Psoas muscle (tissue), 8 donors: ENCODE measurements around the gene STAB2. TPM values are rescaled to one million over a fixed set of nuclear protein-coding genes. Genes with fewer than 3 reads are reported as not detected.

Experiments used
- ATAC-seq, 4 donors: fragments of 200-7000 bp; cut with Tn5 transposase; one replicate each; pipeline ENCODE4 v1.9.1; 2020; ENCODE audit warnings: moderate library complexity in 3 of 4, mild to moderate bottlenecking in 2 of 4
- DNase-seq, 2 donors: peaks; one replicate each; pipeline ENCODE4 v3.0.0-alpha.2; 2020
- H3K27ac ChIP-seq: fragments of 200-600 bp; one replicate; pipeline ENCODE4 v1.8.0; 2022
- H3K27me3 ChIP-seq, 3 donors: fragments of 200-600 bp in 1 of 3; one replicate each; pipeline versions ENCODE4 v1.6.1 to v1.8.0; 2013 to 2022; ENCODE audit warnings: low read length in 2 of 3, mild to moderate bottlenecking in 2 of 3, moderate library complexity in 1 of 3; ENCODE audit not compliant: insufficient read depth in 3 of 3
- H3K36me3 ChIP-seq, 2 donors: fragments of 200-600 bp in 1 of 2; one replicate each; pipeline versions ENCODE4 v1.6.1 to v1.8.0; 2013 to 2022; ENCODE audit warnings: low read depth in 1 of 2, mild to moderate bottlenecking in 1 of 2, moderate library complexity in 1 of 2; ENCODE audit not compliant: insufficient read depth in 1 of 2
- H3K4me1 ChIP-seq: fragments of 200-600 bp; one replicate; pipeline ENCODE4 v1.8.0; 2022
- H3K4me3 ChIP-seq: fragments of 200-600 bp; one replicate; pipeline ENCODE4 v1.8.0; 2022; ENCODE audit warnings: mild to moderate bottlenecking
- H3K9me3 ChIP-seq: fragments of 200-600 bp; one replicate; pipeline ENCODE4 v1.8.0; 2022
- CTCF ChIP-seq: fragments of 200-600 bp; IDR thresholded peaks from one replicate; pipeline ENCODE4 v1.8.0; 2022; ENCODE audit warnings: antibody characterized with exemption
- WGBS, 3 donors: extraction: QIAGEN DNeasy Blood & Tissue Kit; methylation state at CpG; one replicate each; pipeline versions ENCODE4 v1.1.6 to v1.1.7; 2013; 5-methylcytosine and 5-hydroxymethylcytosine counted together
- intact Hi-C, 2 donors: fragments of 100-400 bp; cut with DNase I; formaldehyde crosslinking; loops; one replicate each; pipeline versions ENCODE4 v1.11.0 to v1.14.2; 2022
- polyA plus RNA-seq, 3 donors: library from polyadenylated mRNA; stranded (reverse); fragments of 200-250 nt; gene quantifications; one replicate each; pipeline ENCODE4 v1.2.3, GENCODE V29; 2013
- total RNA-seq, 4 donors: library from RNA; stranded (reverse); fragmentation: NEBNext Ultra II Directional in 2 of 4; extraction: Animal tissue kit (Norgen Biotek cat#: 25700) in 2 of 4; gene quantifications; one replicate each; pipeline versions ENCODE4 v1.2.1 to v1.2.4, GENCODE V29; 2021 to 2023
- donor health status: healthy with polysubstance abuse.
- donor health status: DM: no; HTN: no; CAD: no; lungs with moderate emphysema.
- donor health status: Bipolar disorder and iron deficiency.
- donor health status: healthy.
- donor health status: DM: yes; HTN: yes; CAD: no.
- donor health status: DM: no; HTN: no; CAD: no.
- donor health status: DM: no; HTN: no; CAD: no.
- donor health status: DM: yes; HTN: yes; CAD: no.

STAB2 gene
- total and polyA plus RNA-seq, 7 donors: under 0.01 to 0.32 (median 0.06) TPM; not detected in 2

GRCh38 chr12:103556890-103557627 is 30.0 kb upstream of the STAB2 start:
- peak in 1 of 4 donors; percentile 46 for ATAC-seq
- intact Hi-C loops: no loop called here

GRCh38 chr12:103557628-103558010 is 29.5 kb upstream of the STAB2 start:
- H3K36me3 ChIP-seq: no peaks in the 10 kb centered on the region
- DNase-seq (no peak), ATAC-seq (no peak)
- TF ChIP-seq CTCF: no peak
- no peak overlapping the region for H3K4me3 ChIP-seq
- intact Hi-C loops: no loop called here
- H3K4me1 ChIP-seq: no peaks in the 10 kb centered on the region
- peaks cover 0 to 2% (median 0%) of the 10 kb centered on the region in 3 donors for H3K27me3 ChIP-seq
- H3K9me3 ChIP-seq: no peaks in the 10 kb centered on the region
- H3K27ac ChIP-seq: no peak overlapping the region
- 69 to 77% (median 70%) methylated on average over 2 of the region's 2 CpGs for WGBS, 3 donors

More at GRCh38 chr12:103556890-103557627, 30.0 kb upstream of the STAB2 start:
- TF ChIP-seq CTCF: no peak
- H3K27me3 ChIP-seq: peaks cover 0 to 2% (median 0%) of the 10 kb centered on the region in 3 donors
- H3K4me1 ChIP-seq: no peaks in the 10 kb centered on the region
- WGBS, 3 donors: 32 to 53% (median 40%) methylated on average over 3 of the region's 3 CpGs
- no peaks in the 10 kb centered on the region for H3K36me3 ChIP-seq
- no peak overlapping the region for H3K27ac ChIP-seq
- H3K4me3 ChIP-seq: no peak overlapping the region
- no peak for DNase-seq
- H3K9me3 ChIP-seq: no peaks in the 10 kb centered on the region

- DNase-seq (no peak), ATAC-seq (no peak)
- TF ChIP-seq CTCF: no peak
- Histone ChIP-seq H3K9me3 (no peaks in the 10 kb centered on the region), H3K4me3 (no peak overlapping the region), H3K36me3 (no peaks in the 10 kb centered on the region), H3K4me1 (no peaks in the 10 kb centered on the region), H3K27ac (no peak overlapping the region), H3K27me3 (peaks cover 0 to 2% (median 0%) of the 10 kb centered on the region in 3 donors)
- intact Hi-C loops: no loop called here
- WGBS, 3 donors: 64 to 76% (median 69%) methylated on average over 1 of the region's 1 CpG
These were observed 28.2 kb upstream of the STAB2 start for GRCh38 chr12:103558879-103559278.

GRCh38 chr12:103560604-103561101 is 26.4 kb upstream of the STAB2 start:
- peaks cover 7% of the 10 kb centered on the region for H3K9me3 ChIP-seq
- no peak overlapping the region for H3K27ac ChIP-seq
- no peak overlapping the region for H3K4me3 ChIP-seq
- no peaks in the 10 kb centered on the region for H3K36me3 ChIP-seq
- DNase-seq (no peak), ATAC-seq (peak in 3 of 4 donors; percentile 64 to 89 (median 68))
- no peaks in the 10 kb centered on the region for H3K27me3 ChIP-seq
- no peak for TF ChIP-seq CTCF
- 64 to 73% (median 65%) methylated on average over 2 of the region's 2 CpGs for WGBS, 3 donors
- intact Hi-C loops: no loop called here
- H3K4me1 ChIP-seq: no peaks in the 10 kb centered on the region
